Stimulated activated CD4-positive, alpha-beta T cell treated with anti-CD3 and anti-CD28 coated beads, Interleukin-1b, Interleukin-23, amount 100 ng/mL, for 4 hours (primary cell): ENCODE data around the gene TBX5.

Source experiments
- DNase-seq, 2 donors: peaks; one replicate each; pipeline ENCODE4 v3.0.0-alpha.2; 2020; ENCODE audit warnings: low read depth in 2 of 2

TBX5 gene

GRCh38 chr12:114405519-114406271 lies at the start of gene TBX5:
Gene TBX5, minus strand, starts transcription at chr12:114406144. Its CDS starts 2,246 bp downstream, at chr12:114403898.
- DNase-seq, result no peak

- DNase-seq, result no peak
Measured at GRCh38 chr12:114451657-114452056, 45.7 kb upstream of the TBX5 start.

DNA sequence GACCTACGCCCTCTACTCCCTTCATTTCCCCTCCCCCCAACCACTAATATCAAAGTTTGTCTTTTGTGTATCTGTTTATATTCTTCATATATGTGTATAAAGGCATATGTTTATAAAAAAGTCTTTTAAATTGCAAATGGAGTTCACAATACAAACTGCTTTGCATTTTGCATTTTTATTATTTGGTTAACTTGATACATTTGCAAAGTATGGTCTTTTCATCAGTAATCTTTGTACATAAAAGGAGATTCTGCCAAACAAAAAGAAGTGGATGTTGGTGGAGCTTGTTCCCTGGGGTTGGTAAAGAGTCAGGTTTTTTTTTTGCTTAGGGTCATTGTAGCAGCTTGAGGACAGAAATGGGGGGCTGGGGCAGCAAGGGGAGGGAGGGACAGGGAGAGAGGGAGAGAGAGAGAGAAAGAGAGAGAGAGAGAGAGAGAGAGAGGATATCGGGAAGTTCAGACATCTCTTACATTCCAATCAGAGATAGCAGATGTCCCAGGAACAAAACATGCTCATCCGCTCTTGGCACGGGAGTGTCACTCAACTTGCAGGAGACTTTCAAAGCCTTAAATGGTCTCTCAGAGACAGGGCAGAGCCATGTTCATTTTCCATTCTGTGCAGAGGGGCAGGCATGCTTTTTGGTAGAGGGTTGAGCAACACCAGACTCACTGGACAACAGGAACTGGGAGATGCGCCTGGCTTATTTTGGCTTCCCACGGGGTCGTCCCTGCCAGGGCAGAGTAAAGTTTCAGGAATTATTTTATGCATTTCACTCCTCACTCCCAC lies 44.8 kb upstream of the TBX5 start:
- no peak for DNase-seq

- no peak for DNase-seq
Measured at GRCh38 chr12:114450019-114450418, 44.1 kb upstream of the TBX5 start.

GRCh38 chr12:114448618-114448933 lies 42.6 kb upstream of the TBX5 start:
- no peak for DNase-seq

- no peak for DNase-seq
Measured at GRCh38 chr12:114447799-114448617, 42.1 kb upstream of the TBX5 start.

GRCh38 chr12:114447274-114447716 lies 41.4 kb upstream of the TBX5 start:
- no peak for DNase-seq

- DNase-seq, result no peak
Measured at GRCh38 chr12:114445401-114446323, 39.7 kb upstream of the TBX5 start.

DNA sequence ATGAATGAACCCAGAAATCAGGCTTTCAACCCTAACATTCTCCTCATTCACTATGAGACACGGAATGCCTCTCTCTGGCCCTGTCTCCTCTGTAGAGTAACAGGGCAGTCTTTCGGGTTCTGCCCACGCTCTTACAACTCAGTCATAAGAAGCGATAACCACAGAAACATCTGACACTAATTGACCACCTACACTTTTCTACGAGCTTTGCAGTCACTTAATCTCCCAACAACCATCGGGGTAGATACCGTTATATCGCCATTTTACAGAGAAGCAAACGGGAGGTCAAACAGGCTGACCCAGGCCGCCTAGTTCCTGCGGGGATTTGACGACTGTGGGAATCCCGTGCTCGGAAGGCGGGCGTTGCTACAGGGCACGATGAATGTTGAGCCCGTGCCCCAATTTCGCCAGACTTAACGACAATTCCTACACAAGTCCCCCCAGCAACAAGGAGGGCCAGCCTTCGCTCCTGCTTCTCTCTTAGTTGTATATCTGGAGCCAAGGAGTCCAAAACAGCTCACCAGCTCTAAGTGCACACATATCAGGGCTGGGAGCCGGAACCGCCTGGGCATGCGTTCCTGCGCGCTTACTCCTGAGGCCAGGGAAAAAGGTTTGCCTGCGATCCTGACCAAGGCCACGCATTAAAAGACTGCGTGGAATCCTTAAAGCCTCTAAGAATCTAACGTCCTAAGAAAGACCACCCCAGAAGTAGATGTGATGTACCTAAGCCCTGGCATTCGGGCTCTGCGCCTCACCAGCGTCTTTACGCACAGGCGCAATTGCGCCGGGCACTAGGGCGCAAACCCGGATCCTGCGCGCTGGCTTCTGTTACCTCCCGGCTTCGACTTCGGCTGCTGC lies 38.7 kb upstream of the TBX5 start:
- no peak for DNase-seq

DNA sequence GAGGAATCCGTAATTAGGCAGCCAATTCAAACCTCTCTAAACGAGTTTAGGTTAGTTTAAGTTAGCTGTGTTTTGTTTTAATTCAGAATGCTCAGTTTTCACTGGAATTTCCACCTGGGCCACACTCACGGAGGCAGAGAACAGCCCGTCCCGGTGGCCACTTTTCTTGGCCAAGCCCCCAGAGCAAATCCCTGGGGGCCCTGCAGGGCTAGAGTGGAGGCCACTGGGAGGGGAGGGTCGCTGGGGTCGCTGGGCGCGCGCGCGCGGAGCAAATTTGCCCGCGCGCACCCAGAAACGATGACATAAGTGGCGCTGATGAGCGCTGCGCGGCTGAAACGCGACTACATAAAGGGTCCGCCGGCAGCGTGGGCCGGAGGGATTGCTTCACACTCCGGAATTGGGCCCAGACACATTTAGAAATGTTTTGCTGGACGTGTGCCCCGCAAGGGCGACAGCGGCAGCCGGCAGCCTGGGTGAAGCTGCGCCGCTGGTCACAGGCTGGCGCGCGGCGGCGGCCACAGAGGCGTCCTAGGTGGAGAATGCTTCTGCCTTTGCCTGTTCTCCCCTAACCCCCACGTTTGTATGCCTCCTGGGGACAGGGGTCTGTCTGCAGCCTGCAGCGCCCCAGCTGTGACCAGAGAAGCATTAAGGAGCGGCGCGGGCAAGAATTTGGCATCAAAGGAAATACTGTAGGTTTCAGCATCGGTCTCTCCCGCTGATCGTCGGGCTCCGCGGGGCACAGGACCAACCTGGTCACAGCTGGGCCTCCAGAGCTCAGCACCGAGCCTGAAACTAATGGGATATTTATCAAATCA lies 37.9 kb upstream of the TBX5 start:
- DNase-seq, result no peak

- no peak for DNase-seq
Measured at GRCh38 chr12:114442578-114442977, 36.6 kb upstream of the TBX5 start.

DNA sequence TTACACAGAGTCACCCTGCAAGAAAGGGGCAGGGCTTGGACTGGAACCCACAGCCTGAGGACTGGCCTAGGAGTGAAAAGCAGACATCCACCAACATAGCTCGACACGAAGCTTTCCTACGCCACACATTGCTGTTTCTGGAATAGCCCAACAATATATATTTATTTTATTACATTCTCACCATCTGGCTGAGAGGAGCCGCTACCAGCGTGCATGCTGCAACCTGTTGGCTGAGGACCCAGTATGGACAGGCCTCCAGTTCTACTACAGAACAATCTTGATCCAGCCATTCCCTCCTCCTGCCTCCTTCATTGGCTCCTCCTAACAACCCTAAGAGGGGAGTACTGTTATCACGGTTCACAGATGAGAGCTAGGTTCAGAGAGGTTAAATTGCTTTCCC lies 35.6 kb upstream of the TBX5 start:
- no peak for DNase-seq

DNA sequence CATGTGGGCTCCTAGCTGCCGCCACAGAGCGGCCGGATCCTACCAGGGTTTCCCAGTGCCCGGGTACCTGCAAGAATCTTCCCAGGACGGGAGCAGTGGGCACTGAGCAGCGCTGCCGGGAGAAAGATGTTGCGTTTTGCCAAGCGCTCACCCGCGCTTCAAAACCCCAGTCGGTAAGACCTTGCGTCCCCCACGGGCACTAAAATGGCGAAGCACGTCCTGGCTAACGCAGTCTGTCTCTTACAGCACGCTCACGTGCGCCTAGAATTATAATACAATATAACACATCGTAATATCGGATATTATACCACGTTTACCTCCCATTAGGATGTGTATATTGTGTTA lies 35.1 kb upstream of the TBX5 start:
- DNase-seq, result no peak

GRCh38 chr12:114440270-114441038 lies 34.5 kb upstream of the TBX5 start:
- DNase-seq, result no peak

- DNase-seq, result no peak
Measured at GRCh38 chr12:114439817-114440216, 33.9 kb upstream of the TBX5 start.

- DNase-seq, result no peak
Measured at GRCh38 chr12:114439261-114439683, 33.3 kb upstream of the TBX5 start.

- no peak for DNase-seq
Measured at GRCh38 chr12:114438635-114439256, 32.8 kb upstream of the TBX5 start.

DNA sequence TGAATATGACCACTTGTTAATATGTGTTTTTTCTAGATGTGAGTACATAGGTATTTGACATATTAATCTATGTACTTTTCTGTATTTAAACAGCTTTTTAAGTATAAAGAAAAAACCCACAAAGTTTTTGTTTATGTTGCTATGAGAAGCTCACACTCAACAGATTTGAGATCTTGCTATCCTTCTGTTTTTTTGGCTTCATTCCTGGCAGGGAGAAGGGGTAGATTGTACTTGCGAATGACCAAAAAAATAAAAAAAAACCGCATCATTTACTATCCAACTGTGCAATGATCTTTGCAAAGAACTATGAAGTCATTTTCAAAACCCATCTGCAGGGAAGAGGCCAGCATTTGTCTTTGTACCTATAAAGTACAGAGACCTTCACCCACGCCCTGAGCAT lies 28.4 kb upstream of the TBX5 start:
- DNase-seq, result no peak
